H1 (cell line): Measurements from ENCODE around the gene TJP2. TPM values are rescaled to one million over a fixed set of nuclear protein-coding genes. Genes with fewer than 3 reads are reported as not detected.

Experiments used
- CTCF ChIA-PET: fragments of 300-600 bp; sonication (Branson Sonifier 250); formaldehyde crosslinking; loops from one replicate; lab custom pipeline; 2021; ENCODE audit not compliant: partially characterized antibody; lab: Charles Lee
- POLR2A ChIA-PET: fragments of 300-600 bp; sonication (Branson Sonifier 250); formaldehyde crosslinking; loops from one replicate; lab custom pipeline; 2021; ENCODE audit warnings: inconsistent platforms; ENCODE audit not compliant: partially characterized antibody; lab: Charles Lee
- DNase-seq, 2 experiments: peaks; one replicate each; pipeline versions ENCODE4 v3.0.0 to v3.0.0-alpha.2; 2010 to 2022; ENCODE audit warnings: low spot score in 2 of 2, low read depth in 1 of 2, mixed read lengths in 1 of 2
- FAIRE-seq: peaks from 2 replicates; lab custom pipeline; 2011; peaks lifted over from hg19 to GRCh38; lab: Jason Lieb, UNC
- H2AFZ ChIP-seq: 2 replicates; pipeline ENCODE4 v1.8.1; 2012; ENCODE audit warnings: low read length, inconsistent platforms
- H2AK5ac ChIP-seq: 2 replicates; pipeline ENCODE4 v1.6.1; 2013; ENCODE audit warnings: low read depth, low read length
- H2BK120ac ChIP-seq: replicated peaks from 2 replicates; pipeline ENCODE3; 2013; ENCODE audit warnings: low read depth, low read length, inconsistent platforms
- H2BK12ac ChIP-seq: 2 replicates; pipeline ENCODE4 v1.6.1; 2013; ENCODE audit warnings: low read depth, low read length
- H2BK15ac ChIP-seq: 2 replicates; pipeline ENCODE4 v1.6.1; 2013; ENCODE audit warnings: low read length
- H2BK20ac ChIP-seq: 2 replicates; pipeline ENCODE4 v1.6.1; 2013; ENCODE audit warnings: low read length
- H2BK5ac ChIP-seq: 2 replicates; pipeline ENCODE4 v1.6.1; 2013; ENCODE audit warnings: low read depth, low read length
- H3K14ac ChIP-seq: 2 replicates; pipeline ENCODE4 v1.6.1; 2013; ENCODE audit warnings: inconsistent platforms; ENCODE audit not compliant: insufficient read length
- H3K18ac ChIP-seq: 2 replicates; pipeline ENCODE4 v1.6.1; 2013; ENCODE audit warnings: low read length; ENCODE audit errors: extremely low read depth
- H3K23ac ChIP-seq: 2 replicates; pipeline ENCODE4 v1.6.1; 2013; ENCODE audit warnings: inconsistent platforms; ENCODE audit not compliant: insufficient read length
- H3K23me2 ChIP-seq: 2 replicates; pipeline ENCODE4 v1.6.1; 2013; ENCODE audit warnings: low read depth, low read length
- H3K27ac ChIP-seq: 2 replicates; pipeline ENCODE4 v1.6.1; 2011; ENCODE audit warnings: low read depth, low read length, inconsistent platforms
- H3K27me3 ChIP-seq, 4 experiments: replicated peaks in 1 of 4; 1 replicate in 1 of 4; 2 replicates in 3 of 4; pipeline versions ENCODE4 v1.6.1 to v1.8.1; 2011 to 2013; ENCODE audit warnings: low read length in 3 of 4, mild to moderate bottlenecking in 3 of 4, inconsistent platforms in 2 of 4, mixed read lengths in 2 of 4, moderate library complexity in 1 of 4; ENCODE audit not compliant: control insufficient read depth in 3 of 4, insufficient read depth in 3 of 4; ENCODE audit errors: extremely low read depth in 1 of 4
- H3K36me3 ChIP-seq, 4 experiments: 2 replicates each; pipeline versions ENCODE4 v1.6.1 to v1.8.1; 2011 to 2013; ENCODE audit warnings: mild to moderate bottlenecking in 4 of 4, low read length in 3 of 4, moderate library complexity in 2 of 4, control low read depth in 1 of 4, inconsistent platforms in 1 of 4; ENCODE audit not compliant: insufficient read depth in 4 of 4, control insufficient read depth in 2 of 4
- H3K4ac ChIP-seq: replicated peaks from 2 replicates; pipeline ENCODE3; 2013; ENCODE audit warnings: low read length, low read depth, mixed read lengths, inconsistent platforms; ENCODE audit not compliant: insufficient read length
- H3K4me1 ChIP-seq, 4 experiments: replicated peaks in 1 of 4; 1 replicate in 1 of 4; 2 replicates in 3 of 4; pipeline versions ENCODE4 v1.6.1 to v1.8.1; 2011 to 2013; ENCODE audit warnings: low read length in 3 of 4, inconsistent platforms in 2 of 4, mixed read lengths in 1 of 4; ENCODE audit not compliant: insufficient read depth in 4 of 4, control insufficient read depth in 3 of 4
- H3K4me2 ChIP-seq, 2 experiments: 2 replicates each; pipeline versions ENCODE4 v1.6.1 to v1.8.1; 2011 to 2013; ENCODE audit warnings: low read depth in 2 of 2, low read length in 2 of 2, control low read depth in 1 of 2, inconsistent platforms in 1 of 2, mild to moderate bottlenecking in 1 of 2; ENCODE audit not compliant: insufficient read depth in 1 of 2
- H3K4me3 ChIP-seq, 4 experiments: fragments of 200-600, 300-600 bp in 1 of 4; sonication (generic), shearing (Covaris generic), sonication (Bioruptor Twin) in 1 of 4; 2 replicates each; pipeline versions ENCODE4 v1.5.1 to v1.8.1; 2011 to 2016; ENCODE audit warnings: low read length in 4 of 4, low read depth in 3 of 4, control low read depth in 2 of 4, inconsistent platforms in 2 of 4, mild to moderate bottlenecking in 2 of 4, mixed read lengths in 1 of 4, moderate library complexity in 1 of 4; ENCODE audit not compliant: insufficient read depth in 2 of 4; ENCODE audit errors: extremely low read depth in 1 of 4
- H3K56ac ChIP-seq: replicated peaks from 2 replicates; pipeline ENCODE3; 2013; ENCODE audit warnings: low read depth, mild to moderate bottlenecking, mixed read lengths, low read length, inconsistent platforms; ENCODE audit not compliant: insufficient read length
- H3K79me1 ChIP-seq: 2 replicates; pipeline ENCODE4 v1.6.1; 2013; ENCODE audit warnings: low read depth, low read length, control low read depth
- H3K79me2 ChIP-seq, 2 experiments: 2 replicates each; pipeline versions ENCODE4 v1.6.1 to v1.8.1; 2012 to 2013; ENCODE audit warnings: low read length in 2 of 2, mild to moderate bottlenecking in 2 of 2, inconsistent platforms in 1 of 2; ENCODE audit not compliant: insufficient read depth in 2 of 2, control insufficient read depth in 1 of 2
- H3K9ac ChIP-seq, 4 experiments: replicated peaks in 1 of 4; 1 replicate in 1 of 4; 2 replicates in 3 of 4; pipeline versions ENCODE4 v1.6.1 to v1.8.1; 2011 to 2013; ENCODE audit warnings: low read depth in 3 of 4, low read length in 3 of 4, control low read depth in 2 of 4, mild to moderate bottlenecking in 2 of 4, moderate library complexity in 2 of 4, inconsistent platforms in 1 of 4; ENCODE audit errors: extremely low read depth in 1 of 4
- H3K9me3 ChIP-seq, 2 experiments: 2 replicates each; pipeline versions ENCODE4 v1.6.1 to v1.8.1; 2012 to 2013; ENCODE audit warnings: mild to moderate bottlenecking in 2 of 2, moderate library complexity in 2 of 2, control low read depth in 1 of 2, inconsistent platforms in 1 of 2, low read depth in 1 of 2, low read length in 1 of 2, mixed read lengths in 1 of 2; ENCODE audit not compliant: insufficient read depth in 2 of 2
- H4K20me1 ChIP-seq, 2 experiments: replicated peaks in 1 of 2; 2 replicates each; pipeline versions ENCODE3 to v1.8.1; 2011 to 2013; ENCODE audit warnings: inconsistent platforms in 2 of 2, low read length in 2 of 2, mild to moderate bottlenecking in 1 of 2; ENCODE audit not compliant: insufficient read depth in 2 of 2, control insufficient read depth in 1 of 2
- H4K5ac ChIP-seq: 2 replicates; pipeline ENCODE4 v1.6.1; 2013; ENCODE audit warnings: low read length, low read depth, mixed read lengths, inconsistent platforms; ENCODE audit not compliant: insufficient read length
- H4K8ac ChIP-seq: 2 replicates; pipeline ENCODE4 v1.8.0; 2013; ENCODE audit warnings: mild to moderate bottlenecking, moderate library complexity, low read length, inconsistent platforms; ENCODE audit not compliant: insufficient read depth; ENCODE audit errors: extremely low read depth
- H4K91ac ChIP-seq: replicated peaks from 2 replicates; pipeline ENCODE3; 2013; ENCODE audit warnings: low read length, mixed read lengths, inconsistent platforms; ENCODE audit not compliant: insufficient read length
- CBX5 ChIP-seq: fragments of 300-800, 300-1000 bp; sonication (generic); IDR thresholded peaks from 2 replicates; pipeline ENCODE4 v1.7.1; 2016; ENCODE audit warnings: antibody characterized with exemption, low read length, low read depth
- CEBPB ChIP-seq: IDR thresholded peaks from 2 replicates; pipeline ENCODE4 v1.6.1; 2012; ENCODE audit warnings: low read depth, low read length
- HDAC6 ChIP-seq: IDR thresholded peaks from one replicate; pipeline ENCODE4 v1.7.1; 2012; ENCODE audit warnings: low read depth, mild to moderate bottlenecking, inconsistent platforms, low read length, moderate library complexity
- KDM4A ChIP-seq: IDR thresholded peaks from one replicate; pipeline ENCODE4 v1.7.1; 2012; ENCODE audit warnings: low read depth, mild to moderate bottlenecking, moderate library complexity, low read length, inconsistent platforms; ENCODE audit not compliant: severe bottlenecking
- MAFK ChIP-seq: IDR thresholded peaks from 2 replicates; pipeline ENCODE4 v1.6.1; 2012; ENCODE audit warnings: low read depth, mild to moderate bottlenecking, improper control_type of control experiment, low read length
- POLR2A ChIP-seq, 2 experiments: IDR thresholded peaks; 1 replicate in 1 of 2; 2 replicates in 1 of 2; pipeline ENCODE4 v1.6.1; 2011; ENCODE audit warnings: low read depth in 2 of 2, low read length in 2 of 2, mild to moderate bottlenecking in 2 of 2; ENCODE audit errors: control extremely low read depth in 1 of 2
- SIN3A ChIP-seq, 2 experiments: IDR thresholded peaks in 1 of 2; conservative IDR thresholded peaks in 1 of 2; 2 replicates each; pipeline ENCODE4 v1.6.1; 2011 to 2012; ENCODE audit warnings: low read length in 2 of 2, improper control_type of control experiment in 1 of 2, low read depth in 1 of 2, mild to moderate bottlenecking in 1 of 2
- TAF7 ChIP-seq: optimal IDR thresholded peaks from 2 replicates; pipeline ENCODE3; 2011; ENCODE audit warnings: low read depth, mild to moderate bottlenecking, inconsistent platforms, low read length, moderate library complexity, borderline replicate concordance
- USF2 ChIP-seq: IDR thresholded peaks from 2 replicates; pipeline ENCODE4 v1.6.1; 2011; ENCODE audit warnings: low read length, improper control_type of control experiment
- WGBS, 2 experiments: shearing (Covaris generic) in 1 of 2; methylation state at CpG; one replicate each; pipeline versions ENCODE4 v1.1.6 to v1.1.7; 2013 to 2015; ENCODE audit warnings: low lambda C conversion rate in 2 of 2, mixed read lengths in 2 of 2, inconsistent platforms in 1 of 2, low coverage in 1 of 2, missing lambda C conversion rate in 1 of 2; ENCODE audit not compliant: insufficient replicate concordance in 2 of 2, insufficient coverage in 1 of 2, insufficient read length in 1 of 2; ENCODE audit errors: extremely low coverage in 1 of 2, missing lambda C conversion rate in 1 of 2; 5-methylcytosine and 5-hydroxymethylcytosine counted together
- polyA plus RNA-seq, 7 experiments: library from polyadenylated mRNA; depleted of rRNA in 3 of 7; stranded (reverse) in 5 of 7; unstranded in 2 of 7; fragments of >200 nt in 5 of 7; fragments of 200-250 nt in 2 of 7; gene quantifications; 1 replicate in 5 of 7; 2 replicates in 1 of 7; 4 replicates in 1 of 7; pipeline versions ENCODE4 v1.2.1 to v1.2.3, GENCODE V29; 2011 to 2013; ENCODE audit warnings: missing spikeins in 2 of 7, mixed read lengths in 2 of 7
- total RNA-seq: library from RNA; stranded (reverse); fragmentation: NEBNext Ultra II Directional; extraction: Animal tissue kit (Norgen Biotek cat#: 25700); gene quantifications from 2 replicates; pipeline ENCODE4 v1.2.1, GENCODE V29; 2021

Gene TJP2
- total and polyA plus RNA-seq, 2 of the 8 experiments (the other 6 are each of a cell fraction or from before 2014, with no cell fraction given), result 54.9 to 137 TPM

DNA sequence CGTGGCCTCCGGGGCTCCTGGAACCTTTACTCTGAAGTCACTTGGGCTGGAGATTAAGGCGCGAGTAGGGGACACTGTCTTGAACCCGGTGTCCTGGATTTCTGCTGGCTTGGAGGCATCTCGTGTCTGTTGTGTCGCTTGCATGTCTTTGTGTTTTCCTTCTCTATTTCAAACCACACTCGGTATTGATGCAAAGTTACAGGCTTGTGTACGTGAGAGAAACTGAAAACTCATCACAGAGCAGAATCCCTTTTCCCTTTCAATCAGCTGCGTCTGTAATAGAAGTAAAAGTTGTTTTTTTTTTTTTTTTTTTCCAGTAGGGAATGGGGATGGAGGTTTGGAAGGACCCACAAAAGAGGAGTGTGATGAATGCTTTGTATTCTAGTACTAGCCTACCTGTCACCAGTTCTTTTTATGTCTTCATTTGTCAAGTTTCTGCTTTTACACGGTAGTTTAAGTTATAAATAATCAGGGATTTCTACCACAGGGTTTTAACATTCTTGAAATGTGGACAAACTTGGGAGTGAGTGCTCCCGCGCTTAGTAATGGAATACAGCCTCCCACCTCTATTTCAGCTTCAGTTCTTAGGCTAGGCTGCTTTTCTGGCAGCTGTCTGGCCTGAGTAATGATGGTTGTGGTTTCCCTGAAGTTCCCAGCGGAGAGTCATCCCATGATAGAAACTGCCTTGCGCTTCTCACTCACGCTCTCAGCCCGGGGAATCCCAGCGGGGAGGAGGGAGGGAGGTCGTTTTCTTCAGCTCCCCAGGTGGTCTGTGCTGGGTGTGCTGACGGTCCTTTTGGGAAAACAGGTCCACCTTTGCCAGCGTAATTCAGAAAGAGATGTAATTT is 763 bp downstream of the TJP2 start:
- peaks cover 6 to 17% (median 15%) of the 10 kb centered on the region in 4 experiments; a peak in 6 of 7 replicates for H3K4me1 ChIP-seq
- no peak overlapping the region for H2AFZ ChIP-seq
- H2BK120ac ChIP-seq, result no peak overlapping the region
- peaks cover 0 to 7% (median 3%) of the 10 kb centered on the region in 4 experiments; a peak in 3 of 7 replicates for H3K27me3 ChIP-seq
- H2BK20ac ChIP-seq, result no peak overlapping the region
- no peak overlapping the region for H3K14ac ChIP-seq
- H3K23ac ChIP-seq, result no peak overlapping the region
- FAIRE-seq (no peak), DNase-seq (no peak)
- H3K27ac ChIP-seq, result no peak overlapping the region
- H2BK12ac ChIP-seq, result 0 out of 2 replicates have a peak overlapping the region, but pooled peaks have one; percentile 22
- H3K4ac ChIP-seq, result no peak overlapping the region
- H3K56ac ChIP-seq, result no peak overlapping the region
- H3K23me2 ChIP-seq, result peaks cover 10% of the 10 kb centered on the region
- peak overlapping the region in 2 of 4 experiments; percentile 13 to 31; a peak in 4 of 7 replicates for H3K9ac ChIP-seq
- no peaks in the 10 kb centered on the region; a peak in 1 of 4 replicates for H3K9me3 ChIP-seq
- no peak overlapping the region for H2BK5ac ChIP-seq
- peaks cover 3% of the 10 kb centered on the region; the same call in 1 of the 2 replicates for H3K79me1 ChIP-seq
- CTCF ChIA-PET, result interaction anchor here (1.0 to 2.9 kb wide), 5 partner anchors 11 to 121 kb away, joined by 4 to 12 read pairs (median 4); no protein-coding TSS in a partner anchor
- H4K20me1 ChIP-seq, result peaks cover 10 to 19% of the 10 kb centered on the region in 2 experiments
- H4K5ac ChIP-seq, result no peak overlapping the region
- H4K91ac ChIP-seq, result no peak overlapping the region
- 12% methylated on average over 21 of the region's 21 CpGs; no CpG with 5 or more reads in 1 of the 2 experiments for WGBS, 2 experiments
- POLR2A ChIA-PET, result interaction anchor here (0.7 to 2.0 kb wide), 14 partner anchors 8 to 120 kb away, joined by 3 to 12 read pairs (median 4); no protein-coding TSS in a partner anchor
- peaks cover 0 to 67% of the 10 kb centered on the region in 2 experiments; a peak in 3 of 4 replicates for H3K79me2 ChIP-seq
- peak overlapping the region; percentile 45; the same call in 1 of the 2 replicates for H4K8ac ChIP-seq
- no peak overlapping the region for H2BK15ac ChIP-seq
- H3K4me2 ChIP-seq, result peak overlapping the region; percentile 70 to 92
- H3K4me3 ChIP-seq, result peak overlapping the region; percentile 26 to 64 (median 50)
- no peaks in the 10 kb centered on the region for H3K36me3 ChIP-seq
- H2AK5ac ChIP-seq, result no peak overlapping the region
- H3K18ac ChIP-seq, result no peak overlapping the region; the same call in 1 of the 2 replicates
- TF ChIP-seq TAF7 (no peak), POLR2A (IDR thresholded peaks at IDR 0.05; ENCODE audit: control extremely low read depth in 1 of 2, low read depth in 2 of 2, low read length in 2 of 2) (peak in 1 of 2 experiments; percentile 24; a peak in 1 of 3 replicates), USF2 (no peak), CBX5 (no peak), HDAC6 (no peak), MAFK (no peak), CEBPB (no peak), SIN3A (conservative IDR thresholded peaks at IDR 0.05 in 1 of 2, IDR thresholded peaks at IDR 0.05 in 1 of 2; ENCODE audit: low read depth in 1 of 2, low read length in 2 of 2) (0 out of 4 replicates have a peak, but pooled peaks of 1 of the 2 experiments have one; percentile 37), KDM4A (peak; percentile 9)
